HepG2 (cell line): Measurements from ENCODE around the gene ARL15.

ENCODE experiments used
- CTCF ChIP-seq: sonication (generic); formaldehyde crosslinking; IDR thresholded peaks from 2 replicates; pipeline ENCODE4 v1.5.0; 2020; ENCODE audit warnings: mild to moderate bottlenecking, missing genetic modification reagents, moderate library complexity
- JUNB ChIP-seq: sonication (generic); formaldehyde crosslinking; IDR thresholded peaks from 2 replicates; pipeline ENCODE4 v1.8.0; 2022; ENCODE audit warnings: missing genetic modification reagents, mild to moderate bottlenecking, borderline replicate concordance
- REST ChIP-seq, 2 experiments: IDR thresholded peaks; 2 replicates each; pipeline ENCODE4 v1.6.1; 2011 to 2012; ENCODE audit warnings: low read length in 2 of 2, borderline replicate concordance in 1 of 2, low read depth in 1 of 2, mild to moderate bottlenecking in 1 of 2, moderate library complexity in 1 of 2
- TAF1 ChIP-seq: sonication (generic); formaldehyde crosslinking; IDR thresholded peaks from 2 replicates; pipeline ENCODE4 v1.4.0; 2020; ENCODE audit warnings: missing genetic modification reagents
- ZSCAN5A ChIP-seq: sonication (generic); formaldehyde crosslinking; IDR thresholded peaks from 2 replicates; pipeline ENCODE4 v1.8.0; 2022; ENCODE audit warnings: mild to moderate bottlenecking, missing genetic modification reagents, borderline replicate concordance
- TF ChIP-seq, protein P1 (sequence below): conservative IDR thresholded peaks from 2 replicates; pipeline ENCODE4 v1.6.1; 2018; ENCODE audit warnings: missing genetic modification reagents

DNA sequence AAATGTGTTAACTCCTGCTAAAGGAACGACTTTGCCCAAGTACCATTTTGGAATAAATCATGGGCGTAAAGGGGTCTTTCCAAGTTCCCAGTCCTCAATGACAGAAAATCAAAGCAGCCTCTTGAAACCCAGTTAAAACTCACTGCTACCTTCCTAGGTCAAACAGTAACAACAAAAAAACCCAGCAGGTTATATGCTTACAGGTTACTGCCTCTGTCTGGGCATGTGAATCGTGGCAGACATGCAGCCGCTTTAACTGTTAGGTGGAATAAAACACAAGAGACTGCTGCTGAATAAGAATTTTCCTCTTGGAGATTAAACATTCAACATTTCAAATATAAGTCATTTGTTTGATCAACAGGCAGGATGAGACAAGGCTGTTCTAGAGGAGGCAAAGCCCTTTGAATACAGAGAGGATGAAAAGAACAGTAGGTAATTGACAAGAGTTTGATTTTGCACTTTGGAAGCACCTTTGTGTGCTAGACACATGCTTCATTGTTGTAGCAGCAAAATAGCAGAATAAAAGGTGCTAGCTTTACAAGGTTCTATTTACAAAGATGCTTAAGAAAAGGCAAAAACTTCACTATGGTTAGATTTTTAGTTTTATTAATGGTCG is 430.6 kb downstream of the ARL15 start:
- TF ChIP-seq ZSCAN5A (no peak), TAF1 (no peak), REST (IDR thresholded peaks at IDR 0.05; ENCODE audit: borderline replicate concordance in 1 of 2, low read depth in 1 of 2, low read length in 2 of 2) (no peak), CTCF (no peak), JUNB (CRISPR knock-in tag) (no peak)
- TF ChIP-seq, protein P1, sequence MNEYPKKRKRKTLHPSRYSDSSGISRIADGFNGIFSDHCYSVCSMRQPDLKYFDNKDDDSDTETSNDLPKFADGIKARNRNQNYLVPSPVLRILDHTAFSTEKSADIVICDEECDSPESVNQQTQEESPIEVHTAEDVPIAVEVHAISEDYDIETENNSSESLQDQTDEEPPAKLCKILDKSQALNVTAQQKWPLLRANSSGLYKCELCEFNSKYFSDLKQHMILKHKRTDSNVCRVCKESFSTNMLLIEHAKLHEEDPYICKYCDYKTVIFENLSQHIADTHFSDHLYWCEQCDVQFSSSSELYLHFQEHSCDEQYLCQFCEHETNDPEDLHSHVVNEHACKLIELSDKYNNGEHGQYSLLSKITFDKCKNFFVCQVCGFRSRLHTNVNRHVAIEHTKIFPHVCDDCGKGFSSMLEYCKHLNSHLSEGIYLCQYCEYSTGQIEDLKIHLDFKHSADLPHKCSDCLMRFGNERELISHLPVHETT (CRISPR knock-in tag), result no peak
